Colonic mucosa (tissue), 4 donors: ENCODE data around the gene ZCCHC24. TPM values are rescaled to one million over a fixed set of nuclear protein-coding genes. Genes with fewer than 3 reads are reported as not detected.

Source experiments
- DNase-seq: peaks from one replicate; pipeline ENCODE4 v3.0.0-alpha.2; 2020
- H3K27ac ChIP-seq: fragments of 200-600 bp; one replicate; pipeline ENCODE4 v1.8.0; 2021
- H3K27me3 ChIP-seq: fragments of 200-600 bp; one replicate; pipeline ENCODE4 v1.8.0; 2021
- H3K36me3 ChIP-seq: fragments of 200-600 bp; one replicate; pipeline ENCODE4 v1.8.0; 2021
- H3K4me1 ChIP-seq: fragments of 200-600 bp; one replicate; pipeline ENCODE4 v1.8.0; 2021; ENCODE audit warnings: mild to moderate bottlenecking
- H3K4me3 ChIP-seq: fragments of 200-600 bp; one replicate; pipeline ENCODE4 v1.8.0; 2021
- H3K9ac ChIP-seq, 2 donors: one replicate each; pipeline ENCODE4 v1.7.0; 2013; ENCODE audit warnings: control low read depth in 2 of 2, low read depth in 2 of 2, low read length in 2 of 2
- H3K9me3 ChIP-seq: fragments of 200-600 bp; one replicate; pipeline ENCODE4 v1.8.0; 2021
- intact Hi-C: fragments of 100-400 bp; cut with DNase I; formaldehyde crosslinking; loops from one replicate; pipeline ENCODE4 v1.14.1; 2022
- total RNA-seq, 2 donors: library from RNA; stranded (reverse); fragmentation: NEBNext Ultra II Directional in 1 of 2; extraction: Animal tissue kit (Norgen Biotek cat#: 25700) in 1 of 2; gene quantifications; one replicate each; pipeline ENCODE4 v1.2.1, GENCODE V29; 2021
- TF ChIP-seq, protein P1 (sequence below): fragments of 200-600 bp; IDR thresholded peaks from one replicate; pipeline ENCODE4 v1.8.0; 2022; ENCODE audit warnings: antibody characterized with exemption, mild to moderate bottlenecking
- donor health status: healthy.
- donor health status: DM: no; HTN: no; CAD: no.
- donor health status: DM: no; HTN: no; CAD: no.

Gene ZCCHC24
- total RNA-seq, 2 donors from 2014 or later = 4.6 to 19.1 TPM

GRCh38 chr10:79390057-79390456 is 55.4 kb downstream of the ZCCHC24 start:
- Histone ChIP-seq H3K4me1 (no peaks in the 10 kb centered on the region), H3K9me3 (no peaks in the 10 kb centered on the region), H3K27me3 (no peaks in the 10 kb centered on the region), H3K4me3 (no peak overlapping the region), H3K9ac (no peak overlapping the region), H3K27ac (no peak overlapping the region), H3K36me3 (no peaks in the 10 kb centered on the region)
- intact Hi-C loops = no loop called here
- TF ChIP-seq, protein P1, sequence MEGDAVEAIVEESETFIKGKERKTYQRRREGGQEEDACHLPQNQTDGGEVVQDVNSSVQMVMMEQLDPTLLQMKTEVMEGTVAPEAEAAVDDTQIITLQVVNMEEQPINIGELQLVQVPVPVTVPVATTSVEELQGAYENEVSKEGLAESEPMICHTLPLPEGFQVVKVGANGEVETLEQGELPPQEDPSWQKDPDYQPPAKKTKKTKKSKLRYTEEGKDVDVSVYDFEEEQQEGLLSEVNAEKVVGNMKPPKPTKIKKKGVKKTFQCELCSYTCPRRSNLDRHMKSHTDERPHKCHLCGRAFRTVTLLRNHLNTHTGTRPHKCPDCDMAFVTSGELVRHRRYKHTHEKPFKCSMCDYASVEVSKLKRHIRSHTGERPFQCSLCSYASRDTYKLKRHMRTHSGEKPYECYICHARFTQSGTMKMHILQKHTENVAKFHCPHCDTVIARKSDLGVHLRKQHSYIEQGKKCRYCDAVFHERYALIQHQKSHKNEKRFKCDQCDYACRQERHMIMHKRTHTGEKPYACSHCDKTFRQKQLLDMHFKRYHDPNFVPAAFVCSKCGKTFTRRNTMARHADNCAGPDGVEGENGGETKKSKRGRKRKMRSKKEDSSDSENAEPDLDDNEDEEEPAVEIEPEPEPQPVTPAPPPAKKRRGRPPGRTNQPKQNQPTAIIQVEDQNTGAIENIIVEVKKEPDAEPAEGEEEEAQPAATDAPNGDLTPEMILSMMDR = no peak
- no peak for DNase-seq

DNA sequence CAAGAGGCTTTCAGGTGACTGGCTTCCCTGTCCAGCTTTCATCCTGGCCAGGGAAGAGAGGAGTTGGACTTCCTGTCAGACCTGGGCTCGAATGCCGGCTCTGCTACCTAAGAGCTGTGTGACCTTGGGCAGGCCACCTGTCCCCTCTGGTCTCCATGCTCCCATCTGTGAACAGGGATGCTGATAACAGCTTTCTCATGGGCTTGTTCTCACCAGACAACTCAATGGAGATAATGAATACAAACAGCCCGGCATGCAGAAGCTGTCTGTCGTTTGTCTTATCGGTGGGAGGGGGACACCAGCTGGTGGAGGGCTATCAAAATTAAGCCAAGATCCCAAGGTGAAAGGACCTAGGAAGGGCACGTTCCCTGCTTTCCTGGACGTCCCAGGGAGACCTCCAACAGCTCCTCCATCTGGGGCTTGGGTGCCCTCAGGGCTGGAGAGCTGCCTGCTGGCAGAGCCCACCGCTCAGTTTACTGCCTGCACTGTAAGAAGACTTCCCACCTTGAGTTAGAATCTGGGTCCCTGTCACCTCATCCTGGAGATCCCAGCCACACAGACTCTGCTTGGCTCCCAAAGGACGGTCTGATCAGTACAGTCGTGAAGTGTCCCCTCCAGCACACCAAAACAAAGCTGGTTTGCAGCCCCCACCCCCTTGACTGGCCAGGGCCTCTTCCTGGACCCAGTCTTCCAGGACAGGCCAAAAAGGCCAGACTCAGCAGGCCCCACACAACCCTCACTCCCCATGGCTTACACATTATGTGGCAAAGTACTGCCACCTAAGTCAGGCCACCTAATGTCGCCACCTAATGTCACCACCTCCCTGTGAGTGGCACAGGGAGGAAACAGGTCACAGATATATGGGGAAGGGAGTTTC is 57.2 kb downstream of the ZCCHC24 start:
- Histone ChIP-seq H3K4me3 (no peak overlapping the region), H3K4me1 (no peaks in the 10 kb centered on the region), H3K27me3 (no peaks in the 10 kb centered on the region), H3K27ac (no peak overlapping the region), H3K9ac (no peak overlapping the region), H3K9me3 (no peaks in the 10 kb centered on the region), H3K36me3 (no peaks in the 10 kb centered on the region)
- intact Hi-C loops = no loop called here
- TF ChIP-seq, protein P1 = no peak
- peak; percentile 16 for DNase-seq

DNA sequence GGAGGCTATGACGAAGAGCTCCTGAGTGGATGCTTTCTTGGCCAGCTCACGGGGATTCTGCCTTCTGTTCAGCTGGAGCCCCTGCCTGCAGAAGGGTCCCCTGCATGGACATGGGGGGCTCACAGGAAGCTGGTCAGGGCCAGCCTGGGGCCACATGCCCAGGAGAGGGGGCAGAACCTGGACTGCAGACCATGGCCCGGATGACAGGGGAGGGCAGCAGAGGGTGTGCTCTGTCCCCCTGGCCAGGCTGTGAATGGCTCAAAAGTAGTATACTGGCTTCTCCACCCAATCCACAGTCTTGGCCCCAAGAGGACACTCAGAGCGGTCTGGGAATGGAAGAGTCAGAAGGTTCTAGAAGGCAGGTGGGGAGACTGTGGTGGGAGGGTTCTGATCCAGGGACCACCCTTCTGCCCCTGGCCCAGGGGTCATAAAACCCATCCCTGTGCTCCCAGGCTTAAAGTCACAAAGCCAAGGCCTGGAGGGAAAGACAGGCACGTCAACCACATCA is 57.9 kb downstream of the ZCCHC24 start:
- H3K9me3 ChIP-seq = no peaks in the 10 kb centered on the region
- no peak overlapping the region for H3K4me3 ChIP-seq
- no peaks in the 10 kb centered on the region for H3K4me1 ChIP-seq
- DNase-seq = no peak
- H3K27me3 ChIP-seq = no peaks in the 10 kb centered on the region
- H3K27ac ChIP-seq = no peak overlapping the region
- intact Hi-C loops = no loop called here
- TF ChIP-seq, protein P1 = no peak
- no peaks in the 10 kb centered on the region for H3K36me3 ChIP-seq
- H3K9ac ChIP-seq = no peak overlapping the region

DNA sequence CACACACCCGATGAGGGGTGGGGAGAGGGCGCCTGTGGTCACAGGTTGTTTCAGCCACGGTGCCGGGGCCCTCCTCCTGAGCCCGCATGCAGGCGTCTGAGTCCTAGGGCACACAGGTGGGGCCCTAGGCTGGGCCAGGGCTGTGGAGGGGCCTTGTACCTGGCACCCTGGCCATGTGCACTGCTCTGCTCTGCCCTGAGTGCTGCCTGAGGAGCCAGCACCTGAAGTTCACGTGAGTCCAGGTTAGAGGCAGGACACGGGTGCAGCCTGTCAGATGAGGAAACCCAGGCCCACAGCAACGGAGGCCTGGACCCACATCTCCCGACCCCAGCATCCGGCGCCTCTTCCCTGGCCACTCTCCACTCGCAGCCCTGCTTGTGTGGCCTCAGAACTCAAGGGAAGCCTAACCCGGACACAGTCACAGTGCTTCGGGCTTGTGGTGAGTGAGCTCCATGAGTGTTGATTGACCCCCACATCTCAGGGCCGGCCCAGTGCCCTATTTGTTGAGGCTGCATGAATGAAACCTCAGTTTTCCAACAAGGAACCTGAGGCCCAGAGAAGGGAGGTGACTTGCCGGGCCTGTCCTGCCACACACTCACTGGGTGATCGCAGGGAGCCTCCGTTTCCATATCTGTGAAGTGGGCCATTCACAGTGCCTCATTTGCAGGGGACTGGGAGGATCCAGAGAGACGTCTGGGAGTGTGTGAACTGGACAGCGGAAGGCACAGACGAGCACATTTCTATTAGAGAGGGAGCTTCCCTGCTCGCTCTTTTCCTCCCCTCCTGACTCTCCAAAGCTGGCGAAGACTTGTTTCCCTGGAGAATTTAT is 58.6 kb downstream of the ZCCHC24 start:
- no peaks in the 10 kb centered on the region for H3K27me3 ChIP-seq
- H3K9me3 ChIP-seq = no peaks in the 10 kb centered on the region
- no peaks in the 10 kb centered on the region for H3K4me1 ChIP-seq
- no peak overlapping the region for H3K9ac ChIP-seq
- TF ChIP-seq, protein P1 = no peak
- no peak overlapping the region for H3K27ac ChIP-seq
- peak; percentile 16 for DNase-seq
- no peaks in the 10 kb centered on the region for H3K36me3 ChIP-seq
- no peak overlapping the region for H3K4me3 ChIP-seq
- intact Hi-C loops = no loop called here

DNA sequence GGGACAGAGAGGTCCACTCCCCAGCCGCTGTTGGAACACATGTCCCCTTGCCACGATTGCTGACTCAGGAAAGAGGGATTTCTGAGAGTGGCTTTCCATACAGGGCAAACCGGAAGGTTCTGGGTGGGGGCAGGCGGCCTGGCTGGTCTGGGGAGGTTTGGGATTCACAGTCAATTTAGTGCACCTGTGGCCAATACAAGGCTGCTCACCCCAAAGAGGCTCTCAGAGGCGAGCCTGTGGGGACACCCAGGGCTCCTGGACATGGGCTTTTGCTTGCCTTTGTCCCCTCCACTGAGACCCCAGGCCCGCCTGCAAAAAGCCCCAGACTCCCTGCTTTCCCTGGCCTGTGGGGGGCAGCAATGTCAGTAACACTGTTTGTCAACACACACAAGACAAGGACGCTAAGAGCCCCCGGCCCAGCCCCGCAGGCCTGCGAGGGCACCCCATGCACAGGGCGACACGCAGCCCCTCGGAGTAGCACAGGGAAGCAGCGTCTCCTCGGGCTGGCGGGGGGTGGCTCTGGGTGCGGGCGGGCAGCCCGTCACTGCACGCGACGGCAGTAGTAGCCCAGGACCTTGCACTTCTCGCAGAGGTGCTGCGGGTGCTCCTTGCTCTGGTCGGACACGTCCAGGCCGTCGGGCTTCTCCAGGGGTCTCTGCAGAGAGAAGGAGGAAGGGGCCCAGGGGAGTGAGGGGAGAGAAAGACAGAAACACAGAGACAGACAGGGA is 59.5 kb downstream of the ZCCHC24 start:
- no peaks in the 10 kb centered on the region for H3K9me3 ChIP-seq
- DNase-seq = peak; percentile 17
- H3K27ac ChIP-seq = no peak overlapping the region
- intact Hi-C loops = no loop called here
- H3K27me3 ChIP-seq = no peaks in the 10 kb centered on the region
- TF ChIP-seq, protein P1 = no peak
- H3K9ac ChIP-seq = no peak overlapping the region
- no peak overlapping the region for H3K4me3 ChIP-seq
- no peaks in the 10 kb centered on the region for H3K4me1 ChIP-seq
- no peaks in the 10 kb centered on the region for H3K36me3 ChIP-seq
